HCT116 (cell line): ENCODE results near the gene RXRA. TPM values are rescaled to one million over a fixed set of nuclear protein-coding genes. Genes with fewer than 3 reads are reported as not detected.

Source experiments
- ATAC-seq: fragments of 200-7000 bp; cut with Tn5 transposase; 2 replicates; pipeline ENCODE4 v1.9.1; 2020; ENCODE audit warnings: mild to moderate bottlenecking, moderate library complexity
- BruUV-seq: library from RNA; stranded (reverse); fragments of 400-500 nt; replicated peaks from 2 replicates; lab custom pipeline; 2021; lab: Mats Ljungman, UMichigan
- CTCF ChIA-PET: fragments of 300-600 bp; sonication (Branson Sonifier 250); formaldehyde crosslinking; loops from one replicate; lab custom pipeline; 2021; ENCODE audit warnings: antibody characterized with exemption; lab: Charles Lee
- POLR2A ChIA-PET: fragments of 300-600, 350-600 bp; sonication (Branson Sonifier 250); formaldehyde crosslinking; loops from one replicate; lab custom pipeline; 2021; ENCODE audit warnings: antibody characterized with exemption; lab: Charles Lee
- RAD21 ChIA-PET, 2 experiments: fragments of 300-600 bp; sonication (Branson Sonifier 250); formaldehyde crosslinking; loops; one replicate each; lab custom pipeline; 2023; ENCODE audit warnings: low total read pairs in 2 of 2; ENCODE audit not compliant: uncharacterized antibody in 2 of 2, unreplicated experiment in 2 of 2, low non-redundant PET in 1 of 2; lab: Charles Lee
- DNase-seq: peaks from one replicate; pipeline ENCODE4 v3.0.0-alpha.2; 2010; ENCODE audit warnings: low read depth, low spot score
- H2AFZ ChIP-seq: fragments of 200-600 bp; shearing (Covaris generic), sonication (generic); 2 replicates; pipeline ENCODE4 v1.6.1; 2017; ENCODE audit warnings: low read depth, mixed run types, mixed read lengths, antibody characterized with exemption, low read length; ENCODE audit not compliant: poor library complexity, severe bottlenecking
- H3K27ac ChIP-seq: 2 replicates; pipeline ENCODE4 v1.5.1; 2012; ENCODE audit warnings: low read depth, low read length
- H3K27me3 ChIP-seq: fragments of 200-600 bp; sonication (generic); 2 replicates; pipeline ENCODE4 v1.6.1; 2016; ENCODE audit warnings: mixed run types, low read length, mixed read lengths; ENCODE audit not compliant: insufficient read depth
- H3K36me3 ChIP-seq, 2 experiments: fragments of 200-500 bp in 1 of 2; fragments of 200-600 bp in 1 of 2; sonication (Bioruptor generic) in 1 of 2; sonication (generic) in 1 of 2; 2 replicates each; pipeline versions ENCODE4 v1.5.1 to v1.6.1; 2014 to 2016; ENCODE audit warnings: low read length in 2 of 2, inconsistent platforms in 1 of 2, mixed read lengths in 1 of 2, mixed run types in 1 of 2; ENCODE audit not compliant: insufficient read depth in 2 of 2, control insufficient read depth in 1 of 2
- H3K4me1 ChIP-seq, 2 experiments: fragments of 200-600 bp in 1 of 2; sonication (generic) in 1 of 2; 2 replicates each; pipeline versions ENCODE4 v1.5.1 to v1.6.1; 2012 to 2017; ENCODE audit warnings: low read length in 2 of 2, inconsistent platforms in 1 of 2, mild to moderate bottlenecking in 1 of 2, mixed read lengths in 1 of 2, mixed run types in 1 of 2, moderate library complexity in 1 of 2; ENCODE audit not compliant: insufficient read depth in 2 of 2, control insufficient read depth in 1 of 2
- H3K4me2 ChIP-seq: fragments of 200-600 bp; sonication (generic); 2 replicates; pipeline ENCODE4 v1.6.1; 2017; ENCODE audit warnings: mixed run types, low read length, mixed read lengths
- H3K4me3 ChIP-seq, 2 experiments: fragments of 200-600 bp in 1 of 2; sonication (generic) in 1 of 2; replicated peaks in 1 of 2; 2 replicates each; pipeline ENCODE4 v1.5.1; 2011 to 2016; ENCODE audit warnings: low read length in 2 of 2, control low read depth in 1 of 2, low read depth in 1 of 2, mild to moderate bottlenecking in 1 of 2, mixed read lengths in 1 of 2, mixed run types in 1 of 2
- H3K79me2 ChIP-seq: fragments of 200-600 bp; sonication (generic); 2 replicates; pipeline ENCODE4 v1.6.1; 2017; ENCODE audit warnings: mild to moderate bottlenecking, mixed run types, low read length, moderate library complexity, mixed read lengths; ENCODE audit not compliant: insufficient read depth
- H3K9ac ChIP-seq: fragments of 200-600 bp; sonication (generic); 2 replicates; pipeline ENCODE4 v1.6.1; 2016; ENCODE audit warnings: low read length, mixed read lengths
- H3K9me2 ChIP-seq: fragments of 200-600 bp; sonication (generic), shearing (Covaris generic); 2 replicates; pipeline ENCODE4 v1.6.1; 2017; ENCODE audit warnings: mixed run types, mild to moderate bottlenecking, moderate library complexity; ENCODE audit not compliant: insufficient read depth
- H3K9me3 ChIP-seq, 2 experiments: fragments of 200-500 bp in 1 of 2; fragments of 200-600 bp in 1 of 2; sonication (Bioruptor generic) in 1 of 2; sonication (generic) in 1 of 2; 2 replicates each; pipeline ENCODE4 v1.6.1; 2014 to 2017; ENCODE audit warnings: low read length in 2 of 2, mixed read lengths in 2 of 2, inconsistent platforms in 1 of 2, low read depth in 1 of 2, mild to moderate bottlenecking in 1 of 2, mixed run types in 1 of 2, moderate library complexity in 1 of 2; ENCODE audit not compliant: control insufficient read depth in 1 of 2, insufficient read depth in 1 of 2
- H4K20me1 ChIP-seq: fragments of 200-600 bp; sonication (generic), shearing (Covaris generic); 2 replicates; pipeline ENCODE4 v1.6.1; 2017; ENCODE audit warnings: mixed run types, mild to moderate bottlenecking, moderate library complexity; ENCODE audit not compliant: insufficient read depth
- CBX3 ChIP-seq: IDR thresholded peaks from 2 replicates; pipeline ENCODE4 v1.6.1; 2012; ENCODE audit warnings: low read depth
- CEBPB ChIP-seq: IDR thresholded peaks from 2 replicates; pipeline ENCODE4 v1.6.1; 2012; ENCODE audit warnings: low read depth
- EGR1 ChIP-seq: IDR thresholded peaks from 2 replicates; pipeline ENCODE4 v1.6.1; 2012; ENCODE audit warnings: low read depth
- ELF1 ChIP-seq: IDR thresholded peaks from 2 replicates; pipeline ENCODE4 v1.6.1; 2012; ENCODE audit warnings: low read depth, borderline replicate concordance
- EZH2 ChIP-seq: fragments of 200-600 bp; sonication (generic); IDR thresholded peaks from 2 replicates; pipeline ENCODE4 v1.6.1; 2017; ENCODE audit warnings: antibody characterized with exemption, mixed run types
- EZH2phosphoT487 ChIP-seq: fragments of 200-600 bp; IDR thresholded peaks from 2 replicates; pipeline ENCODE4 v1.6.1; 2018; ENCODE audit warnings: antibody characterized with exemption, borderline replicate concordance
- FOSL1 ChIP-seq: IDR thresholded peaks from 2 replicates; pipeline ENCODE4 v1.6.1; 2012; ENCODE audit warnings: low read depth
- JUND ChIP-seq: IDR thresholded peaks from 2 replicates; pipeline ENCODE4 v1.6.1; 2012
- POLR2A ChIP-seq: IDR thresholded peaks from 2 replicates; pipeline ENCODE4 v1.7.0; 2011; ENCODE audit warnings: borderline replicate concordance; ENCODE audit not compliant: insufficient read depth, insufficient read length; ENCODE audit errors: extremely low read depth
- POLR2AphosphoS5 ChIP-seq: IDR thresholded peaks from 2 replicates; pipeline ENCODE4 v1.6.1; 2011; ENCODE audit warnings: mild to moderate bottlenecking, low read depth, low read length, moderate library complexity
- RAD21 ChIP-seq: IDR thresholded peaks from 2 replicates; pipeline ENCODE4 v1.6.1; 2012; ENCODE audit warnings: low read depth, mild to moderate bottlenecking
- SIN3A ChIP-seq: IDR thresholded peaks from 2 replicates; pipeline ENCODE4 v1.6.1; 2012; ENCODE audit warnings: low read depth
- SRF ChIP-seq: IDR thresholded peaks from 2 replicates; pipeline ENCODE4 v1.6.1; 2012; ENCODE audit warnings: low read depth
- TCF7L2 ChIP-seq: IDR thresholded peaks from 2 replicates; pipeline ENCODE4 v1.7.0; 2011; ENCODE audit warnings: borderline replicate concordance, inconsistent platforms; ENCODE audit not compliant: insufficient read depth, insufficient read length; ENCODE audit errors: extremely low read depth
- YY1 ChIP-seq: IDR thresholded peaks from 2 replicates; pipeline ENCODE4 v1.6.1; 2011; ENCODE audit warnings: low read length, low read depth, moderate library complexity, mild to moderate bottlenecking; ENCODE audit not compliant: insufficient replicate concordance; ENCODE audit errors: extremely low read depth
- ZNF274 ChIP-seq: fragments of 200-500 bp; sonication (Bioruptor generic); IDR thresholded peaks from 2 replicates; pipeline ENCODE4 v1.6.1; 2014; ENCODE audit warnings: mild to moderate bottlenecking, low read depth, low read length, inconsistent platforms
- intact Hi-C: fragments of 100-400 bp; cut with micrococcal nuclease; formaldehyde crosslinking; loops from 2 replicates; pipeline ENCODE4 v1.10.0; 2022
- total RNA-seq: library from RNA; stranded (reverse); gene quantifications from one replicate; pipeline ENCODE4 v1.2.1, GENCODE V29; 2021; ENCODE audit not compliant: unreplicated experiment
- TF ChIP-seq, protein P1 (sequence below): IDR thresholded peaks from 2 replicates; pipeline ENCODE4 v1.6.1; 2012; ENCODE audit warnings: low read depth
- TF ChIP-seq, protein P2 (sequence below), 3 experiments: fragments of 200-600 bp in 1 of 3; sonication (generic) in 1 of 3; IDR thresholded peaks in 2 of 3; conservative IDR thresholded peaks in 1 of 3; 2 replicates each; pipeline ENCODE4 v1.5.1; 2012 to 2017; ENCODE audit warnings: low read depth in 2 of 3, low read length in 2 of 3, antibody characterized with exemption in 1 of 3, borderline replicate concordance in 1 of 3, control low read depth in 1 of 3, mild to moderate bottlenecking in 1 of 3, mixed read lengths in 1 of 3, mixed run types in 1 of 3, moderate library complexity in 1 of 3; ENCODE audit not compliant: insufficient read depth in 1 of 3
- TF ChIP-seq, protein P3 (sequence below): IDR thresholded peaks from 2 replicates; pipeline ENCODE4 v1.6.1; 2011; ENCODE audit warnings: mild to moderate bottlenecking, low read length, moderate library complexity; ENCODE audit not compliant: insufficient replicate concordance; ENCODE audit errors: extremely low read depth

The RXRA gene
- total RNA-seq, 1 experiment from 2014 or later: 43.9 TPM

DNA sequence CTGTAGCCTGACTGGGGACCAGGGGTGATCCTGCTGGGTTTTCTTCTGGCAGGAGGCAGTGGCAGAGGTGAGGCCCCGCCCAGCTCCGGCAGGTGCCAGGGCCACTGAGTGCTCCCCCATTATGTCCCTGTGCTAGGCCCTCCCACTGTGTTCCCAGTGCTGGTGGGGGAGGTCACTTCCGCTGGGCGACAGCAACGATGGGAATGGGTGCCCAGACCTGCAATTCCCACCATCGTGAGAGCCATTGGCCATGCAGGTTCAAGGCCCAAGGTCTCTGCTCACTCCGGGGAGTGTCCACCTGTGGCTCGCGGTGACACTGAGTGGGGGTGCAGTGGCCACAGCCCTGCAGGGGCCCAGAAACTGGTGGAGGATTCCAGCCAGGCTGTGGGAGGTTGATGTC is 98.6 kb downstream of the RXRA start:
- H3K27ac ChIP-seq: no peak overlapping the region
- DNase-seq (no peak), ATAC-seq (no peak)
- intact Hi-C loops: no loop called here
- H3K9ac ChIP-seq: no peak overlapping the region
- no peaks in the 10 kb centered on the region for H3K9me2 ChIP-seq
- CTCF ChIA-PET: no interaction called here
- TF ChIP-seq RAD21: no peak
- TF ChIP-seq, protein P1, sequence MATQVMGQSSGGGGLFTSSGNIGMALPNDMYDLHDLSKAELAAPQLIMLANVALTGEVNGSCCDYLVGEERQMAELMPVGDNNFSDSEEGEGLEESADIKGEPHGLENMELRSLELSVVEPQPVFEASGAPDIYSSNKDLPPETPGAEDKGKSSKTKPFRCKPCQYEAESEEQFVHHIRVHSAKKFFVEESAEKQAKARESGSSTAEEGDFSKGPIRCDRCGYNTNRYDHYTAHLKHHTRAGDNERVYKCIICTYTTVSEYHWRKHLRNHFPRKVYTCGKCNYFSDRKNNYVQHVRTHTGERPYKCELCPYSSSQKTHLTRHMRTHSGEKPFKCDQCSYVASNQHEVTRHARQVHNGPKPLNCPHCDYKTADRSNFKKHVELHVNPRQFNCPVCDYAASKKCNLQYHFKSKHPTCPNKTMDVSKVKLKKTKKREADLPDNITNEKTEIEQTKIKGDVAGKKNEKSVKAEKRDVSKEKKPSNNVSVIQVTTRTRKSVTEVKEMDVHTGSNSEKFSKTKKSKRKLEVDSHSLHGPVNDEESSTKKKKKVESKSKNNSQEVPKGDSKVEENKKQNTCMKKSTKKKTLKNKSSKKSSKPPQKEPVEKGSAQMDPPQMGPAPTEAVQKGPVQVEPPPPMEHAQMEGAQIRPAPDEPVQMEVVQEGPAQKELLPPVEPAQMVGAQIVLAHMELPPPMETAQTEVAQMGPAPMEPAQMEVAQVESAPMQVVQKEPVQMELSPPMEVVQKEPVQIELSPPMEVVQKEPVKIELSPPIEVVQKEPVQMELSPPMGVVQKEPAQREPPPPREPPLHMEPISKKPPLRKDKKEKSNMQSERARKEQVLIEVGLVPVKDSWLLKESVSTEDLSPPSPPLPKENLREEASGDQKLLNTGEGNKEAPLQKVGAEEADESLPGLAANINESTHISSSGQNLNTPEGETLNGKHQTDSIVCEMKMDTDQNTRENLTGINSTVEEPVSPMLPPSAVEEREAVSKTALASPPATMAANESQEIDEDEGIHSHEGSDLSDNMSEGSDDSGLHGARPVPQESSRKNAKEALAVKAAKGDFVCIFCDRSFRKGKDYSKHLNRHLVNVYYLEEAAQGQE: no peak
- TF ChIP-seq SRF: no peak
- TF ChIP-seq EZH2phosphoT487: no peak
- no peak for TF ChIP-seq POLR2A
- no peak for TF ChIP-seq CEBPB
- no peak for TF ChIP-seq ELF1
- no peak for TF ChIP-seq SIN3A
- TF ChIP-seq YY1: no peak
- TF ChIP-seq, protein P2, sequence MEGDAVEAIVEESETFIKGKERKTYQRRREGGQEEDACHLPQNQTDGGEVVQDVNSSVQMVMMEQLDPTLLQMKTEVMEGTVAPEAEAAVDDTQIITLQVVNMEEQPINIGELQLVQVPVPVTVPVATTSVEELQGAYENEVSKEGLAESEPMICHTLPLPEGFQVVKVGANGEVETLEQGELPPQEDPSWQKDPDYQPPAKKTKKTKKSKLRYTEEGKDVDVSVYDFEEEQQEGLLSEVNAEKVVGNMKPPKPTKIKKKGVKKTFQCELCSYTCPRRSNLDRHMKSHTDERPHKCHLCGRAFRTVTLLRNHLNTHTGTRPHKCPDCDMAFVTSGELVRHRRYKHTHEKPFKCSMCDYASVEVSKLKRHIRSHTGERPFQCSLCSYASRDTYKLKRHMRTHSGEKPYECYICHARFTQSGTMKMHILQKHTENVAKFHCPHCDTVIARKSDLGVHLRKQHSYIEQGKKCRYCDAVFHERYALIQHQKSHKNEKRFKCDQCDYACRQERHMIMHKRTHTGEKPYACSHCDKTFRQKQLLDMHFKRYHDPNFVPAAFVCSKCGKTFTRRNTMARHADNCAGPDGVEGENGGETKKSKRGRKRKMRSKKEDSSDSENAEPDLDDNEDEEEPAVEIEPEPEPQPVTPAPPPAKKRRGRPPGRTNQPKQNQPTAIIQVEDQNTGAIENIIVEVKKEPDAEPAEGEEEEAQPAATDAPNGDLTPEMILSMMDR (IDR thresholded peaks at IDR 0.05 in 2 of 3, conservative IDR thresholded peaks at IDR 0.05 in 1 of 3; ENCODE audit: borderline replicate concordance in 1 of 3, insufficient read depth in 1 of 3, low read depth in 2 of 3, low read length in 2 of 3): no peak
- no peak for TF ChIP-seq EGR1
- no peak for TF ChIP-seq POLR2AphosphoS5
- no peak for TF ChIP-seq JUND
- no peak for TF ChIP-seq TCF7L2
- TF ChIP-seq, protein P3, sequence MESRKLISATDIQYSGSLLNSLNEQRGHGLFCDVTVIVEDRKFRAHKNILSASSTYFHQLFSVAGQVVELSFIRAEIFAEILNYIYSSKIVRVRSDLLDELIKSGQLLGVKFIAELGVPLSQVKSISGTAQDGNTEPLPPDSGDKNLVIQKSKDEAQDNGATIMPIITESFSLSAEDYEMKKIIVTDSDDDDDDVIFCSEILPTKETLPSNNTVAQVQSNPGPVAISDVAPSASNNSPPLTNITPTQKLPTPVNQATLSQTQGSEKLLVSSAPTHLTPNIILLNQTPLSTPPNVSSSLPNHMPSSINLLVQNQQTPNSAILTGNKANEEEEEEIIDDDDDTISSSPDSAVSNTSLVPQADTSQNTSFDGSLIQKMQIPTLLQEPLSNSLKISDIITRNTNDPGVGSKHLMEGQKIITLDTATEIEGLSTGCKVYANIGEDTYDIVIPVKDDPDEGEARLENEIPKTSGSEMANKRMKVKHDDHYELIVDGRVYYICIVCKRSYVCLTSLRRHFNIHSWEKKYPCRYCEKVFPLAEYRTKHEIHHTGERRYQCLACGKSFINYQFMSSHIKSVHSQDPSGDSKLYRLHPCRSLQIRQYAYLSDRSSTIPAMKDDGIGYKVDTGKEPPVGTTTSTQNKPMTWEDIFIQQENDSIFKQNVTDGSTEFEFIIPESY: no peak
- TF ChIP-seq CBX3: no peak
- no peak for TF ChIP-seq ZNF274
- no peak for TF ChIP-seq EZH2
- TF ChIP-seq FOSL1: no peak
- no peaks in the 10 kb centered on the region for H3K4me1 ChIP-seq
- BruUV-seq: no TSS peak
- H3K79me2 ChIP-seq: no peaks in the 10 kb centered on the region
- RAD21 ChIA-PET: no interaction called here
- H3K4me2 ChIP-seq: no peak overlapping the region
- H3K36me3 ChIP-seq: peaks cover 0 to 2% of the 10 kb centered on the region in 2 experiments; a peak in 1 of 4 replicates
- no peaks in the 10 kb centered on the region for H4K20me1 ChIP-seq
- no peak overlapping the region for H3K4me3 ChIP-seq
- H3K9me3 ChIP-seq: no peaks in the 10 kb centered on the region
- no peaks in the 10 kb centered on the region for H3K27me3 ChIP-seq
- H2AFZ ChIP-seq: no peak overlapping the region
- POLR2A ChIA-PET: no interaction called here
